Subcutaneous abdominal adipose tissue (tissue), 5 donors: ENCODE results near the gene PAQR4.

Source experiments
- H3K27ac ChIP-seq: one replicate; pipeline ENCODE4 v1.7.0; 2013; ENCODE audit warnings: low read depth, mild to moderate bottlenecking, inconsistent platforms, low read length, moderate library complexity
- H3K27me3 ChIP-seq, 5 donors: one replicate each; pipeline ENCODE4 v1.7.0; 2013; ENCODE audit warnings: low read length in 5 of 5, inconsistent platforms in 1 of 5; ENCODE audit not compliant: control insufficient read depth in 5 of 5, insufficient read depth in 4 of 5
- H3K36me3 ChIP-seq, 5 donors: one replicate each; pipeline ENCODE4 v1.7.0; 2013; ENCODE audit warnings: low read length in 5 of 5; ENCODE audit not compliant: control insufficient read depth in 5 of 5, insufficient read depth in 5 of 5
- H3K4me1 ChIP-seq, 5 donors: one replicate each; pipeline ENCODE4 v1.7.0; 2013; ENCODE audit warnings: low read length in 5 of 5, mild to moderate bottlenecking in 3 of 5, moderate library complexity in 1 of 5; ENCODE audit not compliant: control insufficient read depth in 5 of 5, insufficient read depth in 5 of 5
- H3K4me3 ChIP-seq, 5 donors: one replicate each; pipeline ENCODE4 v1.7.0; 2013; ENCODE audit warnings: low read length in 5 of 5, low read depth in 1 of 5
- H3K9ac ChIP-seq, 5 donors: one replicate each; pipeline ENCODE4 v1.7.0; 2013; ENCODE audit warnings: low read length in 5 of 5, mild to moderate bottlenecking in 4 of 5, moderate library complexity in 3 of 5
- H3K9me3 ChIP-seq, 5 donors: one replicate each; pipeline ENCODE4 v1.7.0; 2013; ENCODE audit warnings: low read length in 5 of 5; ENCODE audit not compliant: control insufficient read depth in 5 of 5
- donor health status: healthy.
- donor health status: healthy.
- donor health status: healthy.
- donor health status: healthy.
- donor health status: healthy.

PAQR4 gene

GRCh38 chr16:3010510-3010909 is 41.4 kb downstream of the PAQR4 start:
- H3K27ac ChIP-seq: no peak overlapping the region
- peaks cover 0 to 22% (median 14%) of the 10 kb centered on the region in 5 donors for H3K4me1 ChIP-seq
- H3K9me3 ChIP-seq: no peaks in the 10 kb centered on the region
- no peak overlapping the region for H3K9ac ChIP-seq
- H3K36me3 ChIP-seq: no peaks in the 10 kb centered on the region
- no peak overlapping the region for H3K4me3 ChIP-seq
- H3K27me3 ChIP-seq: peaks cover 46 to 73% (median 58%) of the 10 kb centered on the region in 5 donors

- no peak overlapping the region for H3K4me3 ChIP-seq
These were observed 43.1 kb downstream of the PAQR4 start for GRCh38 chr16:3012246-3012645.

GRCh38 chr16:3012828-3013420 is 43.8 kb downstream of the PAQR4 start, which contains the start of gene CLDN9:
Gene CLDN9 (plus strand): TSS chr16:3012923. CDS start chr16:3013363, 440 bp downstream.
- H3K27me3 ChIP-seq: peaks cover 38 to 70% (median 52%) of the 10 kb centered on the region in 5 donors
- no peak within 1 kb of the TSS for H3K9ac ChIP-seq
- peaks cover 0 to 9% (median 7%) of the 10 kb centered on the region in 5 donors for H3K4me1 ChIP-seq
- H3K4me3 ChIP-seq: no peak within 1 kb of the TSS
- no peak within 1 kb of the TSS for H3K27ac ChIP-seq
- no peaks in the 10 kb centered on the region for H3K9me3 ChIP-seq
- H3K36me3 ChIP-seq: no peaks in the 10 kb centered on the region

More at GRCh38 chr16:3012246-3012645, 43.1 kb downstream of the PAQR4 start:
- H3K27me3 ChIP-seq: peaks cover 43 to 72% (median 54%) of the 10 kb centered on the region in 5 donors
- no peaks in the 10 kb centered on the region for H3K36me3 ChIP-seq
- peaks cover 0 to 16% (median 14%) of the 10 kb centered on the region in 5 donors for H3K4me1 ChIP-seq
- H3K9ac ChIP-seq: no peak overlapping the region
- no peaks in the 10 kb centered on the region for H3K9me3 ChIP-seq
- no peak overlapping the region for H3K27ac ChIP-seq

- Histone ChIP-seq H3K36me3 (no peaks in the 10 kb centered on the region), H3K9ac (no peak overlapping the region), H3K4me3 (no peak overlapping the region), H3K27ac (no peak overlapping the region), H3K4me1 (peaks cover 0 to 8% (median 2%) of the 10 kb centered on the region in 5 donors), H3K9me3 (no peaks in the 10 kb centered on the region), H3K27me3 (peaks cover 36 to 70% (median 51%) of the 10 kb centered on the region in 5 donors)
These were observed 44.4 kb downstream of the PAQR4 start for GRCh38 chr16:3013491-3013951.

- H3K27me3 ChIP-seq: peaks cover 34 to 68% (median 47%) of the 10 kb centered on the region in 5 donors
- H3K9me3 ChIP-seq: no peaks in the 10 kb centered on the region
- H3K9ac ChIP-seq: no peak overlapping the region
- H3K27ac ChIP-seq: no peak overlapping the region
- H3K36me3 ChIP-seq: no peaks in the 10 kb centered on the region
- H3K4me3 ChIP-seq: no peak overlapping the region
- H3K4me1 ChIP-seq: peaks cover 0 to 6% (median 0%) of the 10 kb centered on the region in 5 donors
These were observed 45.0 kb downstream of the PAQR4 start for GRCh38 chr16:3013998-3014690.

GRCh38 chr16:3014971-3015370 is 45.8 kb downstream of the PAQR4 start:
- Histone ChIP-seq H3K27me3 (peaks cover 30 to 62% (median 42%) of the 10 kb centered on the region in 5 donors), H3K27ac (no peak overlapping the region), H3K9me3 (no peaks in the 10 kb centered on the region), H3K4me3 (no peak overlapping the region), H3K36me3 (no peaks in the 10 kb centered on the region), H3K4me1 (peaks cover 0 to 9% (median 4%) of the 10 kb centered on the region in 5 donors), H3K9ac (no peak overlapping the region)

- H3K4me3 ChIP-seq: no peak overlapping the region
- H3K9ac ChIP-seq: no peak overlapping the region
- H3K4me1 ChIP-seq: peaks cover 0 to 18% (median 10%) of the 10 kb centered on the region in 5 donors
- no peaks in the 10 kb centered on the region for H3K36me3 ChIP-seq
- H3K27ac ChIP-seq: no peak overlapping the region
- H3K27me3 ChIP-seq: peaks cover 30 to 56% (median 37%) of the 10 kb centered on the region in 5 donors
- H3K9me3 ChIP-seq: no peaks in the 10 kb centered on the region
These were observed 46.8 kb downstream of the PAQR4 start for GRCh38 chr16:3015865-3016521.

- Histone ChIP-seq H3K4me1 (peaks cover 0 to 31% (median 22%) of the 10 kb centered on the region in 5 donors), H3K4me3 (no peak overlapping the region), H3K9ac (no peak overlapping the region), H3K9me3 (no peaks in the 10 kb centered on the region), H3K27ac (no peak overlapping the region), H3K36me3 (no peaks in the 10 kb centered on the region), H3K27me3 (peaks cover 24 to 47% (median 28%) of the 10 kb centered on the region in 5 donors)
These were observed 48.2 kb downstream of the PAQR4 start for GRCh38 chr16:3017344-3017743.

- Histone ChIP-seq H3K4me3 (no peak within 1 kb of the TSS), H3K9me3 (no peaks in the 10 kb centered on the region), H3K27me3 (peaks cover 20 to 41% (median 23%) of the 10 kb centered on the region in 5 donors), H3K9ac (no peak within 1 kb of the TSS), H3K27ac (no peak within 1 kb of the TSS), H3K4me1 (peaks cover 4 to 37% (median 28%) of the 10 kb centered on the region in 5 donors), H3K36me3 (no peaks in the 10 kb centered on the region)
These were observed 48.8 kb downstream of the PAQR4 start, which contains the start of gene CLDN6 for GRCh38 chr16:3017794-3018506. Gene CLDN6 (minus strand): TSS chr16:3018183. CDS start chr16:3016021, 2,162 bp downstream.
